Parathyroid adenoma (tissue), 2 donors: Measurements from ENCODE around the gene SLC48A1.

Experiments
- H2AFZ ChIP-seq: fragments of 300-600 bp; sonication (generic); one replicate; pipeline ENCODE4 v1.7.0; 2017; ENCODE audit warnings: antibody characterized with exemption, mild to moderate bottlenecking
- H3K27ac ChIP-seq: fragments of 300-600 bp; sonication (generic); one replicate; pipeline ENCODE4 v1.7.0; 2017
- H3K27me3 ChIP-seq: fragments of 300-600 bp; sonication (generic); one replicate; pipeline ENCODE4 v1.7.0; 2017; ENCODE audit warnings: low read length; ENCODE audit not compliant: control insufficient read depth, insufficient read depth
- H3K36me3 ChIP-seq: fragments of 300-600 bp; sonication (generic); one replicate; pipeline ENCODE4 v1.7.0; 2017; ENCODE audit warnings: low read length; ENCODE audit not compliant: control insufficient read depth, insufficient read depth
- H3K4me1 ChIP-seq: fragments of 300-600 bp; sonication (generic); one replicate; pipeline ENCODE4 v1.7.0; 2017; ENCODE audit warnings: control low read depth
- H3K4me2 ChIP-seq: fragments of 300-600 bp; sonication (generic); one replicate; pipeline ENCODE4 v1.7.0; 2017; ENCODE audit warnings: low read length
- H3K4me3 ChIP-seq: fragments of 300-600 bp; sonication (generic); one replicate; pipeline ENCODE4 v1.7.0; 2017; ENCODE audit warnings: low read depth, low read length
- H3K79me2 ChIP-seq: fragments of 300-600 bp; sonication (generic); one replicate; pipeline ENCODE4 v1.7.0; 2017; ENCODE audit warnings: control low read depth
- H3K9ac ChIP-seq: fragments of 300-600 bp; sonication (generic); one replicate; pipeline ENCODE4 v1.7.0; 2017; ENCODE audit warnings: mild to moderate bottlenecking
- H3K9me3 ChIP-seq: fragments of 300-600 bp; sonication (generic); one replicate; pipeline ENCODE4 v1.7.0; 2017; ENCODE audit warnings: low read length; ENCODE audit not compliant: control insufficient read depth
- TF ChIP-seq, protein P1 (sequence below): fragments of 300-600 bp; sonication (generic); IDR thresholded peaks from one replicate; pipeline ENCODE4 v1.7.0; 2017; ENCODE audit warnings: antibody characterized with exemption, mild to moderate bottlenecking
- donor health status: primary hyperparathyroidism.

SLC48A1 gene

DNA sequence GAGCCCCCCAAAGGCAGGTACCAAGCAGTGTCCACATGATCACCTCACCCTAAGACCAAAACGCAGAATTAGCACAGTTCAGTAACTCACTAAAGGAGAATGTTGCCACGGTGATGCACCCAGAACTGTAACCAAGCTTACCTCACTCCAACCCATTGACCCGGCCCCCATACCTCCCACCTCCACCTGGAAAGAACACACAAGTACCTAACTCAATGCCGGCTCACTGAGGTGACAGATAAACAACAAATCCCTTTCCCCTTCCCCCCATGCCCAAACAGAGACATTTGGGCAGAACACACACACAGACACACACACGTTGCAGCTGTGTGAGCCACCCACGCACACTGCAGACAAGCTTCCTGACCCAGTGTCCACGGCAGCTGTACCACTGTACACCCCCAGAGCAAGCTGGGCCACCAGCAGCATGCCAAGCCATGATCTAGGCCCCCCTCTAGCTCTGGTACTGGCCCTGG is 15.6 kb upstream of the SLC48A1 start:
- Histone ChIP-seq H3K9ac (peak overlapping the region; percentile 78), H3K36me3 (no peaks in the 10 kb centered on the region), H3K4me2 (peak overlapping the region; percentile 87), H3K27me3 (no peaks in the 10 kb centered on the region), H3K4me1 (peaks cover 65% of the 10 kb centered on the region), H3K9me3 (no peaks in the 10 kb centered on the region), H3K79me2 (peaks cover 32% of the 10 kb centered on the region), H3K4me3 (peak overlapping the region; percentile 68), H2AFZ (peak overlapping the region; percentile 91), H3K27ac (peak overlapping the region; percentile 94)
- TF ChIP-seq, protein P1, sequence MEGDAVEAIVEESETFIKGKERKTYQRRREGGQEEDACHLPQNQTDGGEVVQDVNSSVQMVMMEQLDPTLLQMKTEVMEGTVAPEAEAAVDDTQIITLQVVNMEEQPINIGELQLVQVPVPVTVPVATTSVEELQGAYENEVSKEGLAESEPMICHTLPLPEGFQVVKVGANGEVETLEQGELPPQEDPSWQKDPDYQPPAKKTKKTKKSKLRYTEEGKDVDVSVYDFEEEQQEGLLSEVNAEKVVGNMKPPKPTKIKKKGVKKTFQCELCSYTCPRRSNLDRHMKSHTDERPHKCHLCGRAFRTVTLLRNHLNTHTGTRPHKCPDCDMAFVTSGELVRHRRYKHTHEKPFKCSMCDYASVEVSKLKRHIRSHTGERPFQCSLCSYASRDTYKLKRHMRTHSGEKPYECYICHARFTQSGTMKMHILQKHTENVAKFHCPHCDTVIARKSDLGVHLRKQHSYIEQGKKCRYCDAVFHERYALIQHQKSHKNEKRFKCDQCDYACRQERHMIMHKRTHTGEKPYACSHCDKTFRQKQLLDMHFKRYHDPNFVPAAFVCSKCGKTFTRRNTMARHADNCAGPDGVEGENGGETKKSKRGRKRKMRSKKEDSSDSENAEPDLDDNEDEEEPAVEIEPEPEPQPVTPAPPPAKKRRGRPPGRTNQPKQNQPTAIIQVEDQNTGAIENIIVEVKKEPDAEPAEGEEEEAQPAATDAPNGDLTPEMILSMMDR, result no peak

DNA sequence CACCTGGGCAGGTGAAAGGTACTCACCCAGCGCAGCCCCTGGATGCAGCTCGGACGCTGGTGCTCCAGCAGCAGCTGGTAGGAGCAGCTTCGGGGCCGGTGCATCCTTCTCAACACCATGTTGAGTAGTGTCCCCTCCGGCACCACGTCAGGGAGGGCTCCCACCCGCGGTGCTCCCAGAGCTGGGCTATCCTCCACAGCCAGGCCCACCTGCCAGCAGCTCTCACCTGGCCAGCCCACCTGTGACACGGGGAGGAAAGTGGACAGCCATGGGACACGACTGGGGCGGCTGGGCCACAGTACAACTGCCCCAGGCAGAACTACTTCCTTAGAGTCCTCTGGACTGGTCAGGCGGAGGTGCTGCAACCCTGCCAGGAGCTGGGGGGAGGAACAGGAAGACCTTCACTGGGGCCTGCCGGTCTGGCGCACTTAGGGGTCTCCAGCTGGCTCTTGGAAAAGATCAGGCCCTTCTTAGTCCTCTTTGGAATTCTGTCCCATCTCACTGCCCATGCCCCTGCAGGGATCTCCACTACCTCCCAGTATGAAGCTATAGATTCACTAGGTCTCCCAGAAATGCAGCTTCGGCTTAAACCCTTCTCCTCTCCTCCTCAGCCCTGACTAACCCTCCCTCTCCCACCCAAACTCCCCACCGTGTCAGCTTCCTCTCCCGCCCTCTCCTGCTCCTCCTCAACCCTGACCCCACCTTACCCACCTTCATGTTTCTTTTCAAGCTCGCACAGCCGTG is 15.0 kb upstream of the SLC48A1 start:
- Histone ChIP-seq H3K4me2 (peak overlapping the region; percentile 87), H3K4me3 (peak overlapping the region; percentile 68), H3K79me2 (peaks cover 32% of the 10 kb centered on the region), H3K9me3 (no peaks in the 10 kb centered on the region), H2AFZ (peak overlapping the region; percentile 91), H3K27ac (peak overlapping the region; percentile 94), H3K27me3 (no peaks in the 10 kb centered on the region), H3K36me3 (no peaks in the 10 kb centered on the region), H3K4me1 (peaks cover 66% of the 10 kb centered on the region), H3K9ac (peak overlapping the region; percentile 78)
- TF ChIP-seq, protein P1, result no peak

DNA sequence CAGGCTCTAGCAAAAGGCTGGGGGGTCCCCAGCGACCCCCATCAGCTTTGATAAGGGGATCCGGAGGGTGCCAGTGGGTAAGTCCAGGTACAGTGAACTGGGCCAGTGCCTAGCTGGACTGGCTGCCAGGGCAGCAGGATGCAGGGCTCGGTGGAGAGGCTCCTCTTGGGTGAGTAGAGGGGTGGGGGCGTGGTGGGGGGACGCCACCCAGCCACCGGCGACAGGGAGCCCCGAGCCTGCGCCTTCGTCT is 14.5 kb upstream of the SLC48A1 start:
- Histone ChIP-seq H3K9me3 (no peaks in the 10 kb centered on the region), H3K27me3 (no peaks in the 10 kb centered on the region), H3K9ac (peak overlapping the region; percentile 78), H2AFZ (peak overlapping the region; percentile 91), H3K4me3 (peak overlapping the region; percentile 68), H3K4me2 (peak overlapping the region; percentile 87), H3K79me2 (peaks cover 32% of the 10 kb centered on the region), H3K4me1 (peaks cover 68% of the 10 kb centered on the region), H3K27ac (peak overlapping the region; percentile 94), H3K36me3 (no peaks in the 10 kb centered on the region)
- TF ChIP-seq, protein P1, result no peak

DNA sequence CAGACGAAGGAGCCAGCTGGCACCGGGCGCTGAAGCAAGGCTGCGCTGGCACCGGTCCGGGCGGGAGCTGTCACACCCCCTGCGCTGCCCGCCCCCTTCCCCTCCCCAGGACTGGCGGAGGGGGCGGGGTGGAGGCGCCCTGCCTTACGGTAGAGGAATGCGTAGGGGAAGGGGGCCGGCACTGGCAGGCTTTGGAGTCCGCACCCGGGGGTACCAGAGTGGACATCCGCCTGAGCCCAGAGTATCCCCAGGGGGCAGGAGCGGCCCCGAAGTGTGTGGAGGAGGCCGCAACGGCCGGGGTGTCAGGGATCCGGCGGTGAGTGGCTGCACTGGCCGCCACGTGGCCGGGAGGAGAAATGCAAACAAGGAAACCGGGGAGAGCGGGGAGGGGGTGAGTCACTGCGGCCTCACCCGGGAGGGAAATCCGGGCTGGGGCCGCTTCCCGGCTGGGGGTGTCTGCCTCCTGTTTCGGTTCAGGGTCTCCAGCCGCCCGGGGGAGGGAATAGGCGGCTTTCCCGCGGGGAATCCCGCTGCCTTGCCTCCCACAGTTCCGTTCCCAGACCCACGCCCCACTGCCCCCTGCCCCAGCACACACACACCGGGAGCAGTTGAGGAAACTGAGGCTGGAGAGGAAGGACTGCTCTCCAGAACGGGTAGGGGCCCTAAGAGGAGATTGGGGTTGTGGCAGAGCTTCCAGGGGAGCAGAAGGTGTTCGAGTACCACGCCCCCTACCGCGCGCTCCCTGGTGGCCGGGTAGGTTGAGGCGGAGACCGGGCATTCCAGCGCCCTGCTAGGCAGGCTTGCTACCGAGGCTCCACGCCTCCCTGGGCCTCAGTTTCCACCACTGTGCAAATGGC is 14.0 kb upstream of the SLC48A1 start, which contains the start of gene RAPGEF3:
RAPGEF3 (minus strand) TSS at position 47 of the 857 bp plus-strand sequence. CDS start 324 bp downstream, outside the sequence.
- Histone ChIP-seq H3K36me3 (no peaks in the 10 kb centered on the region), H3K4me2 (peak within 1 kb of the TSS; percentile 87), H3K27ac (peak within 1 kb of the TSS; percentile 94), H3K27me3 (no peaks in the 10 kb centered on the region), H3K4me1 (peaks cover 68% of the 10 kb centered on the region), H3K4me3 (peak within 1 kb of the TSS; percentile 68), H3K79me2 (peaks cover 28% of the 10 kb centered on the region), H3K9me3 (no peaks in the 10 kb centered on the region), H3K9ac (peak within 1 kb of the TSS; percentile 78), H2AFZ (peak within 1 kb of the TSS; percentile 91)
- TF ChIP-seq, protein P1, result peak; percentile 62
